DMS53 treated with DMSO at 0.1 percent for 48 hours (cell line): Measurements from ENCODE around the gene WIPI1.

Experiments used
- DNase-seq: peaks from one replicate; lab custom pipeline; 2025; ENCODE audit not compliant: unreplicated experiment; lab: John Stamatoyannopoulos, UW

Gene WIPI1

GRCh38 chr17:68439656-68440290, 17.5 kb downstream of the WIPI1 start:
- DNase-seq: no peak

GRCh38 chr17:68437979-68438822, 19.1 kb downstream of the WIPI1 start:
- DNase-seq: peak; percentile 60

GRCh38 chr17:68435876-68436842, 21.1 kb downstream of the WIPI1 start:
- peak; percentile 81 for DNase-seq

- no peak for DNase-seq
Observed at GRCh38 chr17:68435361-68435760, 21.9 kb downstream of the WIPI1 start.

- DNase-seq: no peak
Observed at GRCh38 chr17:68433911-68434508, 23.3 kb downstream of the WIPI1 start.

GRCh38 chr17:68433211-68433610, 24.1 kb downstream of the WIPI1 start:
- no peak for DNase-seq

GRCh38 chr17:68432086-68432864, 25.0 kb downstream of the WIPI1 start:
- no peak for DNase-seq

- no peak for DNase-seq
Observed at GRCh38 chr17:68431661-68432071, 25.6 kb downstream of the WIPI1 start.

GRCh38 chr17:68431045-68431608, 26.2 kb downstream of the WIPI1 start:
- no peak for DNase-seq

- DNase-seq: no peak
Observed at GRCh38 chr17:68429881-68430280, 27.4 kb downstream of the WIPI1 start.

GRCh38 chr17:68428498-68429172, 28.7 kb downstream of the WIPI1 start:
- DNase-seq: no peak

- no peak for DNase-seq
Observed at GRCh38 chr17:68427575-68427974, 29.7 kb downstream of the WIPI1 start.

- no peak for DNase-seq
Observed at GRCh38 chr17:68425979-68426378, 31.3 kb downstream of the WIPI1 start.

- DNase-seq: peak; percentile 72
Observed at GRCh38 chr17:68424861-68425260, 32.4 kb downstream of the WIPI1 start.

GRCh38 chr17:68424203-68424602, 33.1 kb downstream of the WIPI1 start:
- no peak for DNase-seq

GRCh38 chr17:68423251-68423650, 34.0 kb downstream of the WIPI1 start:
- DNase-seq: no peak

- DNase-seq: no peak
Observed at GRCh38 chr17:68422821-68423220, 34.5 kb downstream of the WIPI1 start.

- DNase-seq: no peak
Observed at GRCh38 chr17:68421486-68421885, 35.8 kb downstream of the WIPI1 start.

- no peak for DNase-seq
Observed at GRCh38 chr17:68420065-68420464, 37.2 kb downstream of the WIPI1 start.
